Lower leg skin (tissue), 3 donors: ENCODE results near the gene PLEKHA6.

Experiments used
- CTCF ChIP-seq, 3 donors: fragments of 450-650 bp; IDR thresholded peaks; one replicate each; pipeline ENCODE4 v1.5.1; 2016; ENCODE audit warnings: antibody characterized with exemption in 3 of 3, mild to moderate bottlenecking in 3 of 3, moderate library complexity in 2 of 3
- POLR2A ChIP-seq, 2 donors: fragments of 450-650 bp; IDR thresholded peaks; one replicate each; pipeline ENCODE4 v1.6.1; 2016 to 2017; ENCODE audit warnings: antibody characterized with exemption in 2 of 2, mild to moderate bottlenecking in 1 of 2, moderate library complexity in 1 of 2

GRCh38 chr1:204367193-204367858 is 7.6 kb upstream of the PLEKHA6 start:
- TF ChIP-seq CTCF (IDR thresholded peaks at IDR 0.05) (no peak), POLR2A (IDR thresholded peaks at IDR 0.05) (no peak)
